ENCODE data around the gene PPP4C.

- peak; percentile 36 for TF ChIP-seq POLR2A (IDR thresholded peaks at IDR 0.05; ENCODE audit: low read length)
- no peak for TF ChIP-seq GATA1 (IDR thresholded peaks at IDR 0.05; ENCODE audit: low read depth, low read length)
Measured at GRCh38 chr16:30096105-30096861, 20.5 kb downstream of the PPP4C start, which contains the start of gene YPEL3.

Measured in erythroblast (primary cell).